ENCODE measurements around the gene GPR137B. TPM values are rescaled to one million over a fixed set of nuclear protein-coding genes. Genes with fewer than 3 reads are reported as not detected.

GPR137B gene
- total and polyA plus RNA-seq, 9 of the 15 experiments (the other 6 are each of a cell fraction or from before 2014, with no cell fraction given) = 0.04 to 1.0 (median 0.62) TPM

- TF ChIP-seq ZNF766 (CRISPR knock-in tag; conservative IDR thresholded peaks at IDR 0.05) = no peak
- no peak for TF ChIP-seq DMBX1 (CRISPR knock-in tag; IDR thresholded peaks at IDR 0.05; ENCODE audit: borderline replicate concordance)
- no peak for TF ChIP-seq ZNF311 (CRISPR knock-in tag; IDR thresholded peaks at IDR 0.05)
- no peak for TF ChIP-seq NFYB (IDR thresholded peaks at IDR 0.05; ENCODE audit: extremely low read depth, insufficient read length)
- TF ChIP-seq E2F5 (CRISPR knock-in tag; IDR thresholded peaks at IDR 0.05) = no peak
- TF ChIP-seq SIN3B (IDR thresholded peaks at IDR 0.05; ENCODE audit: low read depth) = no peak
- TF ChIP-seq FOXP1 (CRISPR knock-in tag; IDR thresholded peaks at IDR 0.05) = no peak
- TF ChIP-seq CCNT2 (IDR thresholded peaks at IDR 0.05; ENCODE audit: borderline replicate concordance, extremely low read depth, insufficient read length, low read depth, low read length) = no peak
- no peak for TF ChIP-seq PRMT5 (CRISPR knock-in tag; IDR thresholded peaks at IDR 0.05)
- no peak for TF ChIP-seq CEBPZ (IDR thresholded peaks at IDR 0.05; ENCODE audit: borderline replicate concordance, low read depth, low read length)
- no peak for TF ChIP-seq TBP (optimal IDR thresholded peaks at IDR 0.05; ENCODE audit: low read depth, low read length)
- TF ChIP-seq CHD7 (IDR thresholded peaks at IDR 0.05; ENCODE audit: low read depth, low read length) = no peak
- no peak for TF ChIP-seq ZZZ3 (IDR thresholded peaks at IDR 0.05)
Measured at GRCh38 chr1:236103059-236103458, 39.3 kb upstream of the GPR137B start (continued).

Measured in K562 (cell line).